Measurements from ENCODE around the gene BABAM2.
A peak's percentile ranks its signal among the peaks of the same experiment; 100 is the strongest.

The BABAM2 gene

GRCh38 chr2:27960237-27960912 lies 69.8 kb downstream of the BABAM2 start:
- POLR2A ChIA-PET = no interaction called here
- no CpG with 5 or more reads among the region's 4 CpGs for WGBS (ENCODE audit: insufficient coverage)
- H3K4me3 ChIP-seq (ENCODE audit: control insufficient read depth in 1 of 7, extremely low read depth in 1 of 7, insufficient read depth in 4 of 7, low read depth in 2 of 7, low read length in 6 of 7) = peak overlapping the region in 2 of 7 experiments; percentile 8 to 34

GRCh38 chr2:27962006-27962405 lies 71.5 kb downstream of the BABAM2 start:
- POLR2A ChIA-PET = no interaction called here
- CTCF ChIA-PET = interaction anchor here (0.7 to 1.2 kb wide), 2 partner anchors 9 to 23 kb away, joined by 4 to 7 read pairs; no protein-coding TSS in a partner anchor
- WGBS (ENCODE audit: insufficient coverage) = 100% methylated on average over 1 of the region's 2 CpGs
- Histone ChIP-seq H3K9me3 (ENCODE audit: control extremely low read depth in 1 of 5, control insufficient read depth in 4 of 5, insufficient read depth in 2 of 5, low read depth in 1 of 5, low read length in 4 of 5) (peaks cover 3 to 9% (median 7%) of the 10 kb centered on the region in 5 experiments), H3K27me3 (replicated peaks in 2 of 5; ENCODE audit: control insufficient read depth in 4 of 5, insufficient read depth in 5 of 5, low read length in 4 of 5) (no peaks in the 10 kb centered on the region), H3K27ac (ENCODE audit: insufficient read depth in 1 of 2, low read depth in 1 of 2, low read length in 2 of 2, poor library complexity in 1 of 2, severe bottlenecking in 2 of 2) (no peak overlapping the region), H3K36me3 (ENCODE audit: control insufficient read depth in 4 of 4, insufficient read depth in 4 of 4, low read length in 3 of 4) (peaks cover 1 to 6% (median 5%) of the 10 kb centered on the region in 4 experiments), H3K4me3 (ENCODE audit: control insufficient read depth in 1 of 7, extremely low read depth in 1 of 7, insufficient read depth in 4 of 7, low read depth in 2 of 7, low read length in 6 of 7) (no peak overlapping the region), H3K4me1 (ENCODE audit: control extremely low read depth in 1 of 4, control insufficient read depth in 4 of 4, insufficient read depth in 4 of 4, low read length in 3 of 4) (peaks cover 30 to 44% (median 36%) of the 10 kb centered on the region in 4 experiments)
- no peak for DNase-seq

More at GRCh38 chr2:27960237-27960912, 69.8 kb downstream of the BABAM2 start:
- Histone ChIP-seq H3K36me3 (ENCODE audit: control insufficient read depth in 4 of 4, insufficient read depth in 4 of 4, low read length in 3 of 4) (peaks cover 0 to 5% (median 5%) of the 10 kb centered on the region in 4 experiments), H3K4me1 (ENCODE audit: control extremely low read depth in 1 of 4, control insufficient read depth in 4 of 4, insufficient read depth in 4 of 4, low read length in 3 of 4) (peaks cover 41 to 61% (median 52%) of the 10 kb centered on the region in 4 experiments), H3K9me3 (ENCODE audit: control extremely low read depth in 1 of 5, control insufficient read depth in 4 of 5, insufficient read depth in 2 of 5, low read depth in 1 of 5, low read length in 4 of 5) (peaks cover 3 to 9% (median 7%) of the 10 kb centered on the region in 5 experiments), H3K27ac (ENCODE audit: insufficient read depth in 1 of 2, low read depth in 1 of 2, low read length in 2 of 2, poor library complexity in 1 of 2, severe bottlenecking in 2 of 2) (no peak overlapping the region), H3K27me3 (replicated peaks in 2 of 5; ENCODE audit: control insufficient read depth in 4 of 5, insufficient read depth in 5 of 5, low read length in 4 of 5) (no peaks in the 10 kb centered on the region)
- peak in 2 of 3 donors; percentile 62 to 70 for DNase-seq
- CTCF ChIA-PET = no interaction called here

GRCh38 chr2:27963472-27963871 lies 72.9 kb downstream of the BABAM2 start:
- Histone ChIP-seq H3K36me3 (ENCODE audit: control insufficient read depth in 4 of 4, insufficient read depth in 4 of 4, low read length in 3 of 4) (peaks cover 0 to 8% (median 6%) of the 10 kb centered on the region in 4 experiments), H3K27ac (ENCODE audit: insufficient read depth in 1 of 2, low read depth in 1 of 2, low read length in 2 of 2, poor library complexity in 1 of 2, severe bottlenecking in 2 of 2) (no peak overlapping the region), H3K4me1 (ENCODE audit: control extremely low read depth in 1 of 4, control insufficient read depth in 4 of 4, insufficient read depth in 4 of 4, low read length in 3 of 4) (peaks cover 19 to 32% (median 25%) of the 10 kb centered on the region in 4 experiments), H3K4me3 (ENCODE audit: control insufficient read depth in 1 of 7, extremely low read depth in 1 of 7, insufficient read depth in 4 of 7, low read depth in 2 of 7, low read length in 6 of 7) (no peak overlapping the region), H3K27me3 (replicated peaks in 2 of 5; ENCODE audit: control insufficient read depth in 4 of 5, insufficient read depth in 5 of 5, low read length in 4 of 5) (no peaks in the 10 kb centered on the region), H3K9me3 (ENCODE audit: control extremely low read depth in 1 of 5, control insufficient read depth in 4 of 5, insufficient read depth in 2 of 5, low read depth in 1 of 5, low read length in 4 of 5) (peaks cover 6 to 22% (median 16%) of the 10 kb centered on the region in 5 experiments)
- POLR2A ChIA-PET = no interaction called here
- no CpG with 5 or more reads among the region's 1 CpG for WGBS (ENCODE audit: insufficient coverage)
- no peak for DNase-seq
- CTCF ChIA-PET = interaction anchor here (1.2 kb wide), 1 partner anchor 8 kb away, joined by 7 read pairs; no protein-coding TSS in a partner anchor

- Histone ChIP-seq H3K4me1 (ENCODE audit: control extremely low read depth in 1 of 4, control insufficient read depth in 4 of 4, insufficient read depth in 4 of 4, low read length in 3 of 4) (peaks cover 13 to 26% (median 19%) of the 10 kb centered on the region in 4 experiments), H3K36me3 (ENCODE audit: control insufficient read depth in 4 of 4, insufficient read depth in 4 of 4, low read length in 3 of 4) (peaks cover 0 to 8% (median 6%) of the 10 kb centered on the region in 4 experiments), H3K9me3 (ENCODE audit: control extremely low read depth in 1 of 5, control insufficient read depth in 4 of 5, insufficient read depth in 2 of 5, low read depth in 1 of 5, low read length in 4 of 5) (peaks cover 6 to 26% (median 21%) of the 10 kb centered on the region in 5 experiments), H3K4me3 (ENCODE audit: control insufficient read depth in 1 of 7, extremely low read depth in 1 of 7, insufficient read depth in 4 of 7, low read depth in 2 of 7, low read length in 6 of 7) (no peak overlapping the region), H3K27ac (ENCODE audit: insufficient read depth in 1 of 2, low read depth in 1 of 2, low read length in 2 of 2, poor library complexity in 1 of 2, severe bottlenecking in 2 of 2) (no peak overlapping the region), H3K27me3 (replicated peaks in 2 of 5; ENCODE audit: control insufficient read depth in 4 of 5, insufficient read depth in 5 of 5, low read length in 4 of 5) (no peaks in the 10 kb centered on the region)
- WGBS (ENCODE audit: insufficient coverage) = 90% methylated on average over 2 of the region's 3 CpGs
- ChIA-PET CTCF (no interaction called here), POLR2A (no interaction called here)
- no peak for DNase-seq
Observed at GRCh38 chr2:27964067-27964466, 73.5 kb downstream of the BABAM2 start.

GRCh38 chr2:27965841-27966240 lies 75.3 kb downstream of the BABAM2 start:
- CTCF ChIA-PET = interaction anchor here (0.5 to 1.1 kb wide), 2 partner anchors 8 to 38 kb away, joined by 3 read pairs; no protein-coding TSS in a partner anchor
- peak in 2 of 3 donors; percentile 34 to 48 for DNase-seq
- H3K27me3 ChIP-seq (replicated peaks in 2 of 5; ENCODE audit: control insufficient read depth in 4 of 5, insufficient read depth in 5 of 5, low read length in 4 of 5) = no peaks in the 10 kb centered on the region
- H3K4me3 ChIP-seq (ENCODE audit: control insufficient read depth in 1 of 7, extremely low read depth in 1 of 7, insufficient read depth in 4 of 7, low read depth in 2 of 7, low read length in 6 of 7) = no peak overlapping the region
- WGBS (ENCODE audit: insufficient coverage) = no CpG with 5 or more reads among the region's 2 CpGs
- peaks cover under 1 to 8% (median 3%) of the 10 kb centered on the region in 4 experiments for H3K4me1 ChIP-seq (ENCODE audit: control extremely low read depth in 1 of 4, control insufficient read depth in 4 of 4, insufficient read depth in 4 of 4, low read length in 3 of 4)
- H3K27ac ChIP-seq (ENCODE audit: insufficient read depth in 1 of 2, low read depth in 1 of 2, low read length in 2 of 2, poor library complexity in 1 of 2, severe bottlenecking in 2 of 2) = no peak overlapping the region
- POLR2A ChIA-PET = no interaction called here
- H3K36me3 ChIP-seq (ENCODE audit: control insufficient read depth in 4 of 4, insufficient read depth in 4 of 4, low read length in 3 of 4) = peaks cover 0 to 11% (median 8%) of the 10 kb centered on the region in 4 experiments
- peaks cover 8 to 34% (median 29%) of the 10 kb centered on the region in 5 experiments for H3K9me3 ChIP-seq (ENCODE audit: control extremely low read depth in 1 of 5, control insufficient read depth in 4 of 5, insufficient read depth in 2 of 5, low read depth in 1 of 5, low read length in 4 of 5)

GRCh38 chr2:27966466-27966865 lies 75.9 kb downstream of the BABAM2 start:
- H3K4me1 ChIP-seq (ENCODE audit: control extremely low read depth in 1 of 4, control insufficient read depth in 4 of 4, insufficient read depth in 4 of 4, low read length in 3 of 4) = peaks cover 0 to 7% (median 2%) of the 10 kb centered on the region in 4 experiments
- no peak overlapping the region for H3K27ac ChIP-seq (ENCODE audit: insufficient read depth in 1 of 2, low read depth in 1 of 2, low read length in 2 of 2, poor library complexity in 1 of 2, severe bottlenecking in 2 of 2)
- H3K36me3 ChIP-seq (ENCODE audit: control insufficient read depth in 4 of 4, insufficient read depth in 4 of 4, low read length in 3 of 4) = peaks cover 0 to 11% (median 8%) of the 10 kb centered on the region in 4 experiments
- H3K4me3 ChIP-seq (ENCODE audit: control insufficient read depth in 1 of 7, extremely low read depth in 1 of 7, insufficient read depth in 4 of 7, low read depth in 2 of 7, low read length in 6 of 7) = no peak overlapping the region
- CTCF ChIA-PET = no interaction called here
- peaks cover 8 to 34% (median 29%) of the 10 kb centered on the region in 5 experiments for H3K9me3 ChIP-seq (ENCODE audit: control extremely low read depth in 1 of 5, control insufficient read depth in 4 of 5, insufficient read depth in 2 of 5, low read depth in 1 of 5, low read length in 4 of 5)
- POLR2A ChIA-PET = no interaction called here
- 100% methylated on average over 2 of the region's 3 CpGs for WGBS (ENCODE audit: insufficient coverage)
- DNase-seq = no peak
- H3K27me3 ChIP-seq (replicated peaks in 2 of 5; ENCODE audit: control insufficient read depth in 4 of 5, insufficient read depth in 5 of 5, low read length in 4 of 5) = no peaks in the 10 kb centered on the region

- ChIA-PET CTCF (no interaction called here), POLR2A (no interaction called here)
- Histone ChIP-seq H3K4me1 (ENCODE audit: control extremely low read depth in 1 of 4, control insufficient read depth in 4 of 4, insufficient read depth in 4 of 4, low read length in 3 of 4) (peaks cover 0 to 9% (median 2%) of the 10 kb centered on the region in 4 experiments), H3K9me3 (ENCODE audit: control extremely low read depth in 1 of 5, control insufficient read depth in 4 of 5, insufficient read depth in 2 of 5, low read depth in 1 of 5, low read length in 4 of 5) (peaks cover 8 to 34% (median 29%) of the 10 kb centered on the region in 5 experiments), H3K4me3 (ENCODE audit: control insufficient read depth in 1 of 7, extremely low read depth in 1 of 7, insufficient read depth in 4 of 7, low read depth in 2 of 7, low read length in 6 of 7) (no peak overlapping the region), H3K27ac (ENCODE audit: insufficient read depth in 1 of 2, low read depth in 1 of 2, low read length in 2 of 2, poor library complexity in 1 of 2, severe bottlenecking in 2 of 2) (no peak overlapping the region), H3K36me3 (ENCODE audit: control insufficient read depth in 4 of 4, insufficient read depth in 4 of 4, low read length in 3 of 4) (peaks cover 0 to 11% (median 8%) of the 10 kb centered on the region in 4 experiments), H3K27me3 (replicated peaks in 2 of 5; ENCODE audit: control insufficient read depth in 4 of 5, insufficient read depth in 5 of 5, low read length in 4 of 5) (no peaks in the 10 kb centered on the region)
- DNase-seq = no peak
- WGBS (ENCODE audit: insufficient coverage) = 92% methylated on average over 3 of the region's 4 CpGs
Observed at GRCh38 chr2:27967076-27967475, 76.5 kb downstream of the BABAM2 start.

All from common myeloid progenitor, CD34-positive (primary cell).